GM12874 (cell line): Measurements from ENCODE around the gene ZNF185.

Source experiments
- CTCF ChIP-seq: IDR thresholded peaks from 2 replicates; pipeline ENCODE4 v1.5.1; 2011; ENCODE audit warnings: low read depth, mild to moderate bottlenecking, control low read depth, low read length, moderate library complexity; ENCODE audit not compliant: insufficient read depth

The ZNF185 gene

GRCh38 chrX:152926279-152926678, 28.4 kb downstream of the ZNF185 start:
- peak; percentile 50 for TF ChIP-seq CTCF

GRCh38 chrX:152926923-152927322, 29.1 kb downstream of the ZNF185 start:
- no peak for TF ChIP-seq CTCF

GRCh38 chrX:152927858-152928760, 30.2 kb downstream of the ZNF185 start:
- no peak for TF ChIP-seq CTCF

DNA sequence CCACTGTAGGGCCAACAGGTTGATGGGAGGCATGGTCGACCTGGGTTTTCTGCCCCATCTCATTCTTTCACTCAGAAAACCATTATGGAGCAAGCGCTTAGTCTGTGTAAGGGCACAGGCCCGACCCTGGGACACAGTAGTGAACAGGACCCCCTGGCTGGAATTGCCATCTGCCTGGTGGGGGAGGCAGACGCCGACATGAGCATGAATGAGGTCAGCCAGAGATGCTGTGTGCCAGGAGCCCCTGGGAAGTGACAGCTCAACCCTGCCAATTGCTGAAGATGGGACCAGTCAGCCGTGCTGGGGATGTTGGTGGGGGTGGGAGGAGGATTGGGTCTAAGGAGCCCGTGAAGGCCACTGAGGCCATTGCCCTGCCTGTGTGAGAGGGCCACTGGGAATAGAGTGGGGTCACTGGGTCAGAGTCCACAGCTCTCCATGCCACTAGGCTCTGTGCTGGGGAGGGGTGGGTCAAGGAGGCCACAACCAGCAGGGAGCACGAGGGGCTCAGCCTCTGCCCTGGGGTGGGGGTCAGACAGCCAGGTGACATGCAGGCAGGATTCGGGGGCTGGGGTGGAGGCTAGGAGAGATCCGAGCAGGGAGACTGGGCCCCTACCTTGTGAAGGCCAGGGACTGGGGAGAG, 31.0 kb downstream of the ZNF185 start:
- TF ChIP-seq CTCF: no peak

GRCh38 chrX:152929898-152930297, 32.0 kb downstream of the ZNF185 start:
- TF ChIP-seq CTCF: no peak

- no peak for TF ChIP-seq CTCF
These were observed 32.6 kb downstream of the ZNF185 start for GRCh38 chrX:152930516-152930915.

GRCh38 chrX:152932144-152932543, 34.3 kb downstream of the ZNF185 start:
- TF ChIP-seq CTCF: no peak
